ENCODE data around the gene G6PC1.
"Not testable (repeated sequence)": the region's sequence is repeated elsewhere in the genome, so short reads cannot be mapped to it uniquely, and the experiment has no call there.

The G6PC1 gene

GRCh38 chr17:42901535-42902229, 1.1 kb downstream of the G6PC1 start:
- no peak for DNase-seq (ENCODE audit: low read depth in 2 of 2)

DNA sequence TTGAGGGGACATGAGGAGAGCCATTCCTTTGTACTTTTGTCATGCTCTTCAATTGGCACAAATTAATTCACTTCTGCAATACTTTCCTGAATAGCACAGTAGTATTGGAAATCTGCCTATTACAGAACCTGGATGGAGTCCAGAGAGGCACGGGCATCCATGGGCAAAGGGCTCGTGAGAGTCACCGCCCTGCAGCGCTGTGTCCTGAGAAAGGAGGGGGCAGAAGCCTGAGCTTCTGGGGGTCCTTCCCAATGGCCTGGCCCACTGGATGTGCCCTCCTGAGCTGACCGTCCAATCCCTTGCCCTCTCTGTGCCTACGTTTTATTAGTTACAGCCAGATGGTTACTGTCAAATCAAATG, 3.5 kb downstream of the G6PC1 start:
- DNase-seq (ENCODE audit: low read depth in 2 of 2): no peak

DNA sequence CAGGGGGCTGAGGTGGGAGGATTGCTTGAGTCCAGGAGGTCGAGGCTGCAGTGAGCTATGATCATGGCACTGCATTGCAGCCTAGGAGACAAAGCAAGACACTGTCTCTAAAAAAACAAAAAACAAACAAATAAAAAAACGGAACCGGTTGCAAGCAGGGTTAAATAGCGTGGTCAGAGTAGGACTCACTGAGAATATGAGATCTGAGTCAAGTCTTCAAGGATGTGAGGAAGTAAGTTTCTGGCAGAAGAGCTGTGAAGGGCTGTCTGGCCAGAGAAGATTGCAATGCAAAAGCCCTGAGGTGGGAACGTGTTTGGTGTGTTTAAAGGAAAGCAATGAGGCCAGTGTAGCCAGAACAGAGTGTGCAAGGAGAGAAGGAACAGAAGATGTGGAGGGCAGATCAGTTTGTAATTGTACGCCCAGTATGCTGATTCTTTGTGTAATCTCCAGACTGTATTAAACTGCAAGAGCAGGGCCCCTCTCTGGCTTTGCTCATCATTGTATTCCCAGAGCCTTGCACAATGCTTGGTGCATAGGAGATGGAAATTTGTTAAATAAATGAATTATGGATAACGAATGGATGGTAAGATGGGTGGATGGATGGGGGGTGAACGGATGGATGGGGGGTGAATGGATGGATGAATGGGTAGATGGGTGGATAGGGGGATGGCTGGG, 6.3 kb downstream of the G6PC1 start:
- DNase-seq (ENCODE audit: low read depth in 2 of 2): no peak

GRCh38 chr17:42908872-42909700, 8.5 kb downstream of the G6PC1 start:
- no peak for DNase-seq (ENCODE audit: low read depth in 2 of 2)

DNA sequence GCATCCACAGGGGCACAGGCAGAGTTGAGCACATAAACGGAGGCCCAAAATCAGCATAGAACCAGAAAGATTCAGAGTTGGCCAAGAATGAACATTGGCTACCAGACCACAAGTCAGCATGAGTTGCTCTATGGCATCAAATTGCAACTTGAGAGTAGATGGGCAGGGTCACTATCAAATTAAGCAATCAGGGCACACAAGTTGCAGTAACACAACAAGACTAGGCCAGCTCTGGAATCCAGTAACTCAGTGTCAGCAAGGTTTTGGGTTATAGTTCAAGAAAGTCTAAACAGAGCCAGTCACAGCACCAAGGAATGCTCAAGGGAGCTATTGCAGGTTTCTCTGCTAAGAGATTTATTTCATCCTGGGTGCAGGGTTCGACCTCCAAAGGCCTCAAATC, 12.9 kb downstream of the G6PC1 start:
- no peak for DNase-seq (ENCODE audit: low read depth in 2 of 2)

DNA sequence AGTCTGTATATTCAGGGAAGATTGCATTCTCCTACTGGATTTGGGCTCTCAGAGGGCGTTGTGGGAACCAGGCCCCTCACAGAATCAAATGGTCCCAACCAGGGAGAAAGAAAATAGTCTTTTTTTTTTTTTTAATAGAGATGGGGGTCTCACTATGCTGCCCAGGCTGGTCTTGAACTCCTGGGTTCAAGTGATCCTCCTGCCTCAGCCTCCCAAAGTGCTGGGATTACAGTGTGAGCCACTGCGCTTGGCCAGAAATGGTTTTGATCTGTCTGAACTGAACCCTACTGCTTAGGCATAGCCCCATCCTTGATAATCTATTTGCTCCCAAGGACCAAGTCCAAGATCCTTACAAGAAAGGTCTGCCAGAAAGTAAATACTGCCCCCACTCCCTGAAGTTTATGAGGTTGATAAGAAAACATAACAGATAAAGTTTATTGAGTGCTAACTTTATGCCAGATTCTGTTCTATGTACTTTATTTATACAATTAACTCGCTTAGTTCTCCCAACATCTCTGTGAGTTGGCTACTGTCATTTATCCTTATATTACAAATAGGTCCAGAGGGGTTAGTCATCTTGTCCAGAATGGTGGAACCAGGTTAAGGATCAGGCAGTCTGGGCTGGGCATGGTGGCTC, 13.5 kb downstream of the G6PC1 start:
- DNase-seq (ENCODE audit: low read depth in 2 of 2): no peak

DNA sequence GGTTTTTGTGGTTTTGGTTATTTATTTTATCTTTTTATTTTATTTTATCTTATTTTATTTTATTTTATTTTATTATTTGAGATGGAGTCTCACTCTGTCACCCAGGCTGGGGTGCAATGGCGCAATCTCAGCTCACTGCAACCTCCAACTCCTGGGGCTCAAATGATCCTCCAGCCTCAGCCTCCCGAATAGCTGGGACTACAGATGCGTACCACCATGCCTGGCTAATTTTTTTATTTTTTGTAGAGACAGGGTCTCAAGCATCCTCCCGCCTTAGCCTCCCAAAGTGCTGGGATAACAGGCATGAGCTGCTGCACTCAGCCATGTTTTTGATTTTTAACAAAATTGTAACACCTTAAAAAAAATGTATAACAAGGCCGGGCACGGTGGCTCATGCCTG, 14.7 kb downstream of the G6PC1 start:
- DNase-seq (ENCODE audit: low read depth in 2 of 2): not testable (repeated sequence)

DNA sequence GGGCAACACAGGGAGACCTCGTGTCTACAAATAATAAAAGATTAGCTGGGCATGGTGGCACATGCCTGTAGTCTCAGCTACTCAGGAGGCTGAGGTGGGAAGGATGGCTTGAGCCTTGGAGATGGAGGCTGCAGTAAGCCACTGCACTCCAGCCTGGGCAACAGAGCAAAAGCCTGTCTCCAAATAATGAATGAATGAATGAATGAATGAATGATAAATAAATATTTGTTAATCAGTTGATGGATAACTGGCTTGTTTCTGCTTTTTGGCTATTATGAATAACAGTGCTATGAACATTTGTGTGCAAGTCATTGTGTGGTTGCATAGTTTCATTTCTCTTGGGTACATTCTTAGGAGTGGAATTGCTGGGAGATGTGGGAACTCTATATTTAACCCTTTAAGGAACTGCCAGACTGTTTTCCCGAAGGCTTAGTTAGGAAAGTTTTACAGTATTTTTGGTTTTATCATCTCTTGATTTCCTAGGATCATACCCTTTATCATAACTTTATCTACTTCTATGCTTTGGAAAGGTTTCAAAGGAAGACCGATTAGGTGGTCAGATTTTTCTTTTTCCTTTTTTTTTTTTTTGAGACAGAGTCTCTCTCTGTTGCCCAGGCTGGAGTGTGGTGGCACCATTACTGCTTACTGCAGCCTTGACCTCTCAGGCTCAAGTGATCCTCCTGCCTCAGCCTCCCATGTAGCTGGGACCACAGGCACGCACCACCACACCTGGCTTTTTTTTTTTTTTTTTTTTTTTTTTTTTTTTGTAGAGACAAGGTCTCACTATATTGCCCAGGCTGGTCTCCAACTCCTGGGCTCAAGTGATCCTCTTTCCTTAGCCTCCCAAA, 16.0 kb downstream of the G6PC1 start:
- DNase-seq (ENCODE audit: low read depth in 2 of 2): not testable (repeated sequence)

DNA sequence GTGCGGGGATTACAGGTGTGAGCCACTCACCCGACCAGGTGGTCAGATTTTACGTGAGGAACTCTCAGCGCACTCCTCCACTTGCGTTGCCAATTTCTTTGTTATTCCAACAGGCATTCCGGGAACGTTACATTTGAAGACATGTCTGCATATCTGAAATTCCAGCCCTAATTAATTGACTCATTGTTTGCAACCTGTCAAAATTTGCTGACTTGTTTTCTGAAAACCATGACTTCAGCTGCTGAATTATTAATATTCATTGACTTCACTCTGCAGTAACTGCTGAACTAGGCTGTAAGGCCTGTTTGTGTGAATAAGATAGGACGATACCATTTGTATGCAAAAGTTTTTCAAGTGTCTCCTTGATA, 16.6 kb downstream of the G6PC1 start:
- DNase-seq (ENCODE audit: low read depth in 2 of 2): no peak

- no peak for DNase-seq (ENCODE audit: low read depth in 2 of 2)
Observed at GRCh38 chr17:42918902-42919521, 18.4 kb downstream of the G6PC1 start.

GRCh38 chr17:42919522-42920077, 19.0 kb downstream of the G6PC1 start:
- not testable (repeated sequence) for DNase-seq (ENCODE audit: low read depth in 2 of 2)

DNA sequence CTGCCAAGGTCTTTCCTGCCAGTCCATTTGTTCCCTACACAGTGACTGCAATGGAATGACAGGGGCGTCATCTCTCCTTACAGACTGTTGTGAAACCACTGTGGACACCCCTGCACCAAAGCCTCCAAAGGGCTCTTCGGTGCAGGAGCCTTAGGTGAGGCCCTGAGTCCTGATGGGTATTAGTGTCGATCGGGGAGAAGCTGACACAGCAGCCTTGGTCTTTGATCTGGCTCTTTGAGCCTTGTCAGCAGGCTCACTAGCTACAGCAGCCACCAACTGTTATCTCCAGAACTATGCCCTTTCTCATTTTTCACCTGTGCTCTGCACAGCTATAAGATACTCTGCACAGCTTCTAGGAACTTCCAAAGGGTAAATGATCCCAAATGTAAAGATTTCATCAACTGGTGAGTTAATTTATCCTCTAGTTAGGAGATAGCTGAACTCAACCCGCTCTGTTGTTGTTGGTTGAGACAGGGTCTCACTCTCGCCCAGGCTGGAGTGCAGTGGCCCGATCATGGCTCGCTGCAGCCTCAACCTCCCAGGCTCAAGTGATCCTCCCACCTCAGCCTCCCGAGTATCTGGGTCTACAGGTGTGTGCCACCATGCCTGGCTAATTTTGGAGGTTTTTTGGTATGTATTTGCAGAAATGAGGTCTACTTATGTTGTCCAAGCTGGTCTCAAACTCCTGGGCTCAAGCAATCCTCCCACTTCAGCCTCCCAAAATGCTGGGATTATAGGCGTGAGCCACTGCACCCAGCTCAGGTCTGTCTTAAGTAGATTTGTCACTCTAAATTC, 19.7 kb downstream of the G6PC1 start:
- no peak for DNase-seq (ENCODE audit: low read depth in 2 of 2)

GRCh38 chr17:42920922-42921321, 20.3 kb downstream of the G6PC1 start:
- DNase-seq (ENCODE audit: low read depth in 2 of 2): no peak

DNA sequence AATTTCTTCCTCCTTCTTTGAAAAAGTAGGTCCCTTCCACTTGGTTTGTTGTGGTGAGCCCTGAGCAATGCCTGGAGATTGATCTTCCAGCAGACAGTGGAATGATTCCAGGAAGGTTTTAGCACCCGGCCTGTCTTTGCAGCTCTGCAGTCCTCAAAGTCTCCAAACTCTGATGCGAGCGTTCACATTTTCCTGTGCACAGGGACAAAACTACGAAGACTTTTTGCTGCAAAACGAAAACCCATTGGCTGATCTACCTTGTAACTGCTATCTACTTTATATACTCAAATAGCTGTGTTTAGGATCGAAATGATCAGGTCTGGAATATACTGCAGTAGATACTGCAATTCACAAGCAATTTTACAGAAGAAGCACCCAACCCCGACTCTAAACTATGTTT, 21.7 kb downstream of the G6PC1 start:
- no peak for DNase-seq (ENCODE audit: low read depth in 2 of 2)

DNA sequence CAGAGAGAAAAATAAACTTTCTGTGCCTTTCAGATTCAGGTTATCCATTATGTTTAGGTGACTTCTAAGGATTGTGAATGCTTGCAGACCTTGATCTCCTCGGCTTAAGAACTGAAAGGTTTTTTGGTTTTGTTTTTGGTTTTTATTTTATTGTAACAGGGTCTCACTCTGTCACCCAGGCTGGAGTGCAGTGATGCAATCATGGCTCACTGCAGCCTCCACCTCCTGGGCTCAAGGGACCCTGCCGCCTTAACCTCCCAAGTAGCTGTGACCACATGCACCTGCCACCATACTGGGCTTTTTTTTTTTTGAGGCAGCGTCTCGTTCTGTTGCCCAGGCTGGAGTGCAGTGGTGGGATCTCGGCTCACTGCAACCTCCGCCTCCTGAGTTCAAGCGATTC, 22.9 kb downstream of the G6PC1 start:
- not testable (repeated sequence) for DNase-seq (ENCODE audit: low read depth in 2 of 2)

DNA sequence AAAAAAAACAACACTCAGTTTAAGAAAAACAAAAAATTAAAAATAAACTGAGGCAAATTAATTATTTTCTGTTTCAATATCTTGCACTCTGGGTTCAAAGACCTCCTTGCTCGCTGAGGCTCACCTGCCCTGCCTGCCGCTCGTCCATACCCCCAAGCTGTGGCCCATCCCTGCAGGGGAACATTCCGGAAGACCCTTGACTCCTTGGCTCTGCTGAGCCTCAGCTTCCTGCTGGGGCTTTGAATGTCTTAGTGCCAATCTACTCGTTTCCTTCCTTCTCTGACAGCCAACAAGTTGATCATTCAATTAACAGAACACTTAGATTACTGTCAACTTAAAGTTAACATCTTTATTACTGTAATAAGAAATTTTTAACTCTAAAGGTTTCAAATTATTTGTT, 24.3 kb downstream of the G6PC1 start:
- no peak for DNase-seq (ENCODE audit: low read depth in 2 of 2)

- DNase-seq (ENCODE audit: low read depth in 2 of 2): peak in 1 of 2 donors; percentile 9
Observed at GRCh38 chr17:42928714-42929496, 28.3 kb downstream of the G6PC1 start.

DNA sequence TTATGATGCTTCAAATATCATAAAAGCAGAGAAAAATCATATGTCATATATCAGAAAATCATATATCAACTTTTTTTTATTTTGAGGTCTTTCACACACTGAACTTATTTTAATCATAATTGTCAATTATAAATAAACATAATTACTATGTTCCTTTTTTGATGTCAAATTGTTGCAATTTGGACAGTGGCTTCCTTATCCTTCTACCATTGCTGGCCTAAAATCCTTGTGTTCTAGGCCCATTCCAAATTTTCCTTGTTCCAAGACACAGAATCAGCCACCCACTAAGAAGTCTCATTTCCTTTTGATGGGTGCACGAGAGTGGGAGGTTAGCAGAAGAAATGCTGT, 28.9 kb downstream of the G6PC1 start:
- no peak for DNase-seq (ENCODE audit: low read depth in 2 of 2)

Measured in stimulated activated CD8-positive, alpha-beta memory T cell treated with anti-CD3 and anti-CD28 coated beads, Interleukin-15, amount 100 ng/mL, for 4 hours (primary cell).